Nephron progenitor cell (in vitro differentiated cells): ENCODE measurements around the gene SP1.
"Not testable (repeated sequence)": the region's sequence is repeated elsewhere in the genome, so short reads cannot be mapped to it uniquely, and the experiment has no call there.

ENCODE experiments used
- DNase-seq: peaks from one replicate; pipeline ENCODE4 v3.0.0; 2021
- H3K27ac Mint-ChIP-seq: 2 replicates; pipeline ENCODE4 v1.8.0; 2021; ENCODE audit warnings: mild to moderate bottlenecking, moderate library complexity, mixed read lengths
- H3K27me3 Mint-ChIP-seq: 2 replicates; pipeline ENCODE4 v1.8.0; 2021; ENCODE audit warnings: mild to moderate bottlenecking, low read depth, mixed read lengths; ENCODE audit not compliant: poor library complexity
- H3K36me3 Mint-ChIP-seq: 2 replicates; pipeline ENCODE4 v1.8.0; 2021; ENCODE audit warnings: low read depth, mixed read lengths
- H3K4me1 Mint-ChIP-seq: 2 replicates; pipeline ENCODE4 v1.8.0; 2021; ENCODE audit warnings: mixed read lengths
- H3K4me3 Mint-ChIP-seq: 2 replicates; pipeline ENCODE4 v1.8.0; 2021; ENCODE audit warnings: mild to moderate bottlenecking, moderate library complexity, mixed read lengths
- H3K9me3 Mint-ChIP-seq: 2 replicates; pipeline ENCODE4 v1.8.0; 2021; ENCODE audit warnings: mild to moderate bottlenecking, moderate library complexity, mixed read lengths
- TF ChIP-seq, protein P1 (sequence below): fragments of 200-600 bp; sonication (generic); IDR thresholded peaks from 2 replicates; pipeline ENCODE4 v1.5.0; 2021; ENCODE audit warnings: antibody characterized with exemption

Gene SP1

DNA sequence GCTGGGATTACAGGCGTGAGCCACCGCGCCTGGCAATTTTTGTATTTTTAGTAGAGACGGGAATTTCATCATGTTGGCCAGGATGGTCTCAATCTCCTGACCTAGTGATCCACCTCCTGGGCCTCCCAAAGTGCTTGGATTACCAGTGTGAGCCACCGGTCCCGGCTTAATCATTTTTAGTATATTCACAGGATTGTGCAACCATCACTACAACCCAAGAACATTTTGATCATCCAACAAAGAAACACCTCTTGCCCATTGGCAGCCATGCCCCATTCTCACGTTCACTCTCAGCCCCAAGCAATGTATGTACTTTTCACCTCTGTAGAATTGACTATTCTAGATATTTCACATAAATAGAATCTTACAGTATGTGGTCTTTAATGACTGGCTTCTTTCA is 19.9 kb downstream of the SP1 start:
- Mint-ChIP-seq H3K36me3 (peaks cover 74% of the 10 kb centered on the region), H3K27me3 (peaks cover 3% of the 10 kb centered on the region), H3K4me1 (peaks cover 6% of the 10 kb centered on the region), H3K27ac (no peak overlapping the region), H3K9me3 (peaks cover 5% of the 10 kb centered on the region), H3K4me3 (no peak overlapping the region)
- TF ChIP-seq, protein P1, sequence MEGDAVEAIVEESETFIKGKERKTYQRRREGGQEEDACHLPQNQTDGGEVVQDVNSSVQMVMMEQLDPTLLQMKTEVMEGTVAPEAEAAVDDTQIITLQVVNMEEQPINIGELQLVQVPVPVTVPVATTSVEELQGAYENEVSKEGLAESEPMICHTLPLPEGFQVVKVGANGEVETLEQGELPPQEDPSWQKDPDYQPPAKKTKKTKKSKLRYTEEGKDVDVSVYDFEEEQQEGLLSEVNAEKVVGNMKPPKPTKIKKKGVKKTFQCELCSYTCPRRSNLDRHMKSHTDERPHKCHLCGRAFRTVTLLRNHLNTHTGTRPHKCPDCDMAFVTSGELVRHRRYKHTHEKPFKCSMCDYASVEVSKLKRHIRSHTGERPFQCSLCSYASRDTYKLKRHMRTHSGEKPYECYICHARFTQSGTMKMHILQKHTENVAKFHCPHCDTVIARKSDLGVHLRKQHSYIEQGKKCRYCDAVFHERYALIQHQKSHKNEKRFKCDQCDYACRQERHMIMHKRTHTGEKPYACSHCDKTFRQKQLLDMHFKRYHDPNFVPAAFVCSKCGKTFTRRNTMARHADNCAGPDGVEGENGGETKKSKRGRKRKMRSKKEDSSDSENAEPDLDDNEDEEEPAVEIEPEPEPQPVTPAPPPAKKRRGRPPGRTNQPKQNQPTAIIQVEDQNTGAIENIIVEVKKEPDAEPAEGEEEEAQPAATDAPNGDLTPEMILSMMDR: no peak
- no peak for DNase-seq

DNA sequence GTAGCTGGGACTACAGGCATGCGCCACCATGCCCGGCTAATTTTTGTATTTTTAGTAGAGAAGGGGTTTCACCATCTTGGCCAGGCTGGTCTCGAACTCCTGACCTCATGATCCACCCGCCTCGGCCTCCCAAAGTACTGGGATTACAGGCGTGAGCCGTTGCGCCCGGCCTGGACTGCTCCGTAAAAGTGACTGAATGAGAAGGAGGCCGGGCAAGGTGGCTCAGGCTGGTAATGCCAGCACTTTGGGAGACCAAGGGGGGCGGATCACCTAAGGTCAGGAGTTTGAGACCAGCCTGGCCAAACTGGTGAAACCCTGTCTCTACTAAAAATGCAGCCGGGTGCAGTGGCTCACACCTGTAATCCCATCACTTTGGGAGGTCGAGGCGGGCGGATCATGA is 22.4 kb downstream of the SP1 start:
- H3K27me3 Mint-ChIP-seq, H3K4me3 Mint-ChIP-seq, H3K9me3 Mint-ChIP-seq, DNase-seq, H3K27ac Mint-ChIP-seq, H3K4me1 Mint-ChIP-seq: not testable (repeated sequence)
- H3K36me3 Mint-ChIP-seq: peaks cover 75% of the 10 kb centered on the region

- TF ChIP-seq, protein P1: no peak
- peaks cover 3% of the 10 kb centered on the region for H3K27me3 Mint-ChIP-seq
- H3K4me1 Mint-ChIP-seq: no peaks in the 10 kb centered on the region
- no peak overlapping the region for H3K4me3 Mint-ChIP-seq
- no peak for DNase-seq
- H3K36me3 Mint-ChIP-seq: peaks cover 70% of the 10 kb centered on the region
- peak overlapping the region; percentile 75 for H3K27ac Mint-ChIP-seq
- H3K9me3 Mint-ChIP-seq: peaks cover 5% of the 10 kb centered on the region
Measured at GRCh38 chr12:53402871-53403270, 22.9 kb downstream of the SP1 start.

GRCh38 chr12:53410951-53411350 is 31.0 kb downstream of the SP1 start:
- peaks cover 58% of the 10 kb centered on the region for H3K36me3 Mint-ChIP-seq
- H3K4me3 Mint-ChIP-seq: no peak overlapping the region
- TF ChIP-seq, protein P1: no peak
- H3K9me3 Mint-ChIP-seq: no peaks in the 10 kb centered on the region
- H3K4me1 Mint-ChIP-seq: peaks cover 25% of the 10 kb centered on the region
- H3K27me3 Mint-ChIP-seq: no peaks in the 10 kb centered on the region
- no peak overlapping the region for H3K27ac Mint-ChIP-seq
- no peak for DNase-seq

DNA sequence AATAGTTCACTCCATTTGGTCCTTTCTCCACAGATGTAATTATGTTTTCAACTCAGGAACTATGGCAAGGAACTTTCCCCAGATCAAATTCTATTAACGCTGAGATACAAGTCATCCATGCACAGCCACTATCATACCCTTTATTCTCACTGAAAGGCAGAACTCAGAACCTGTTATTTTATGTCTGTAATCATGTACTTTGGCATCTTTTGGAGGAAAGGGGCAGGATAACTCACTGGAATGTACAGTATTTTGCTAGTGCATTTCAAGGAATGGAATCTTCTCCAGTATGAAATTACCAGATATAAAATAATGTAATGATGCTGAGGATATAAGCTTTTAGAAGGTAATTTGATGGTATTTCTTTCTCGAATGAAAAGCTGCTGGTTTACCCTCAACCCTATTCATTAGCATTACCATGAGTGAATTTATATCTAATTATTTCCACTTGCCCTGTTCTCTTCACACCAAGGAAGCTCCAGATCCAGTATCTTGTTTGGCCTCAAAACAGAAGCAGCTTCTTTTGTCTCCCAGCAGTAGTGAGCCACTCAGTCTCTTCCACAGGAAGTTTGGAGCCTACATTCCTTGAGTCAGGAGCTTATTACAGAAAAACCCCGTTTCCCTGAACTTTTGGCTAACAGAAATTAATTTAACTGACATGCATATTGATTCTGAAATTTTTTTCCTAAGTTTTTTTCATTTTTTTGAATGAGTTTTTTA is 33.7 kb downstream of the SP1 start:
- Mint-ChIP-seq H3K9me3 (no peaks in the 10 kb centered on the region), H3K4me1 (peaks cover 27% of the 10 kb centered on the region), H3K27me3 (no peaks in the 10 kb centered on the region), H3K36me3 (peaks cover 45% of the 10 kb centered on the region), H3K27ac (peak overlapping the region; percentile 13), H3K4me3 (no peak overlapping the region)
- TF ChIP-seq, protein P1: no peak
- DNase-seq: no peak

- DNase-seq: no peak
Measured at GRCh38 chr12:53414756-53415417, 34.9 kb downstream of the SP1 start.

DNA sequence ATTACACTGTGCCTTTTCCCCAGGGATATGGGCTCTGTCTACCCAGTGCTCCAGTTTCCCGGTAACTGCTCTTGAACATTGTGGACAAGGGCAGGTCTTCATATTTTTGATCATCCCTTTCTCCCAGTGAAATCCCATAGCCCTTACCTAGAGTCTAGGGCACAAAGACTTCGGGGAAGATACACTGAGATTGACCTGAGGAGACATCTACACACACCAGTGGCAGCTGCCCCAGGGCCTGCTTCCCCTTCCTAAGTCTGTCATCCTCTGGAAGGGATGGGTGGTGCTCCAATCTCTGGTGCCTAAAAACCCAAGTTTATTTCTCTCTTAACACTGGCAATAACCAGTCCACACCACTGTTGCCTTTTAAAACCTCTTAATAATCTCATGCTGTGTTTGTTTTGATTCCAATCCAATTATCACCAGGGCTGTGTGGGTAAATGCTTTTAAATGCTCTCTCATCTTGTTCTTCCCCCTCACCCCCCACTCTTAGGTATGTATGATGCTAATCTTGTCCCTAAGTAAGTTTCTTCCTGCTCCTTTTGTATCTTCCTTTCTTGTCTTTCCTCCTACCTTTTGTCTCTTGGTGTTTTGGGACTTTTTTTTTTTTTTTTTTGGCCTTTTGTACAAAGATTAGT is 35.9 kb downstream of the SP1 start:
- Mint-ChIP-seq H3K36me3 (peaks cover 25% of the 10 kb centered on the region), H3K4me1 (peaks cover 40% of the 10 kb centered on the region), H3K27ac (peak overlapping the region; percentile 55)
- H3K4me3 Mint-ChIP-seq, H3K27me3 Mint-ChIP-seq, H3K9me3 Mint-ChIP-seq, DNase-seq: not testable (repeated sequence)

More at GRCh38 chr12:53414756-53415417, 34.9 kb downstream of the SP1 start:
- Mint-ChIP-seq H3K27ac (peak overlapping the region; percentile 55), H3K9me3 (no peaks in the 10 kb centered on the region), H3K27me3 (no peaks in the 10 kb centered on the region), H3K4me1 (peaks cover 33% of the 10 kb centered on the region), H3K4me3 (no peak overlapping the region), H3K36me3 (peaks cover 33% of the 10 kb centered on the region)
- TF ChIP-seq, protein P1: no peak

- not testable (repeated sequence) for H3K9me3 Mint-ChIP-seq, DNase-seq, H3K4me3 Mint-ChIP-seq, H3K27me3 Mint-ChIP-seq, H3K36me3 Mint-ChIP-seq
- peaks cover 49% of the 10 kb centered on the region for H3K4me1 Mint-ChIP-seq
- peak overlapping the region; percentile 82 for H3K27ac Mint-ChIP-seq
Measured at GRCh38 chr12:53417291-53417816, 37.4 kb downstream of the SP1 start.
